Suprapubic skin (tissue), 4 donors: ENCODE measurements around the gene INPP5A.

ENCODE experiments used
- POLR2A ChIP-seq, 2 donors: fragments of 450-650 bp; IDR thresholded peaks; one replicate each; pipeline ENCODE4 v1.6.1; 2017; ENCODE audit warnings: antibody characterized with exemption in 2 of 2, mild to moderate bottlenecking in 2 of 2, moderate library complexity in 2 of 2
- POLR2AphosphoS5 ChIP-seq, 3 donors: sonication (generic); formaldehyde crosslinking; IDR thresholded peaks; one replicate each; pipeline ENCODE4 v1.6.1; 2017; ENCODE audit warnings: antibody characterized with exemption in 3 of 3

GRCh38 chr10:132757171-132757570, 219.6 kb downstream of the INPP5A start:
- no peak for TF ChIP-seq POLR2AphosphoS5 (IDR thresholded peaks at IDR 0.05)
- no peak for TF ChIP-seq POLR2A (IDR thresholded peaks at IDR 0.05)
